Measurements from ENCODE around the gene OSBPL6.
"Not testable (repeated sequence)": the region's sequence is repeated elsewhere in the genome, so short reads cannot be mapped to it uniquely, and the experiment has no call there.

Gene OSBPL6

GRCh38 chr2:178198441-178198840, 4.1 kb downstream of the OSBPL6 start:
- DNase-seq (ENCODE audit: low spot score), result not testable (repeated sequence)

- DNase-seq (ENCODE audit: low spot score), result no peak
These were observed 5.0 kb downstream of the OSBPL6 start for GRCh38 chr2:178199334-178199733.

- DNase-seq (ENCODE audit: low spot score), result no peak
These were observed 6.0 kb downstream of the OSBPL6 start for GRCh38 chr2:178200331-178200730.

GRCh38 chr2:178202927-178203326, 8.6 kb downstream of the OSBPL6 start:
- no peak for DNase-seq (ENCODE audit: low spot score)

- DNase-seq (ENCODE audit: low spot score), result no peak
These were observed 10.7 kb downstream of the OSBPL6 start for GRCh38 chr2:178204977-178205376.

- no peak for DNase-seq (ENCODE audit: low spot score)
These were observed 11.7 kb downstream of the OSBPL6 start for GRCh38 chr2:178205853-178206521.

- DNase-seq (ENCODE audit: low spot score), result no peak
These were observed 14.0 kb downstream of the OSBPL6 start for GRCh38 chr2:178208336-178208735.

- no peak for DNase-seq (ENCODE audit: low spot score)
These were observed 14.5 kb downstream of the OSBPL6 start for GRCh38 chr2:178208817-178209216.

GRCh38 chr2:178211460-178211859, 17.1 kb downstream of the OSBPL6 start:
- no peak for DNase-seq (ENCODE audit: low spot score)

GRCh38 chr2:178211943-178212342, 17.6 kb downstream of the OSBPL6 start:
- no peak for DNase-seq (ENCODE audit: low spot score)

GRCh38 chr2:178213991-178214390, 19.7 kb downstream of the OSBPL6 start:
- DNase-seq (ENCODE audit: low spot score), result no peak

GRCh38 chr2:178219247-178219646, 24.9 kb downstream of the OSBPL6 start:
- no peak for DNase-seq (ENCODE audit: low spot score)

- DNase-seq (ENCODE audit: low spot score), result no peak
These were observed 26.5 kb downstream of the OSBPL6 start for GRCh38 chr2:178220814-178221213.

- no peak for DNase-seq (ENCODE audit: low spot score)
These were observed 27.2 kb downstream of the OSBPL6 start for GRCh38 chr2:178221556-178221955.

- no peak for DNase-seq (ENCODE audit: low spot score)
These were observed 29.5 kb downstream of the OSBPL6 start for GRCh38 chr2:178223806-178224205.

GRCh38 chr2:178225006-178225805, 30.9 kb downstream of the OSBPL6 start:
- DNase-seq (ENCODE audit: low spot score), result no peak

GRCh38 chr2:178227187-178227586, 32.9 kb downstream of the OSBPL6 start:
- no peak for DNase-seq (ENCODE audit: low spot score)

GRCh38 chr2:178229927-178230326, 35.6 kb downstream of the OSBPL6 start:
- no peak for DNase-seq (ENCODE audit: low spot score)

GRCh38 chr2:178230396-178230795, 36.1 kb downstream of the OSBPL6 start:
- no peak for DNase-seq (ENCODE audit: low spot score)

- no peak for DNase-seq (ENCODE audit: low spot score)
These were observed 39.1 kb downstream of the OSBPL6 start for GRCh38 chr2:178233428-178233827.

- DNase-seq (ENCODE audit: low spot score), result no peak
These were observed 40.3 kb downstream of the OSBPL6 start for GRCh38 chr2:178234648-178235047.

GRCh38 chr2:178237488-178238153, 43.3 kb downstream of the OSBPL6 start:
- DNase-seq (ENCODE audit: low spot score), result no peak

- no peak for DNase-seq (ENCODE audit: low spot score)
These were observed 43.8 kb downstream of the OSBPL6 start for GRCh38 chr2:178238154-178238521.
